ENCODE results near the gene ITGAE.

The ITGAE gene

DNA sequence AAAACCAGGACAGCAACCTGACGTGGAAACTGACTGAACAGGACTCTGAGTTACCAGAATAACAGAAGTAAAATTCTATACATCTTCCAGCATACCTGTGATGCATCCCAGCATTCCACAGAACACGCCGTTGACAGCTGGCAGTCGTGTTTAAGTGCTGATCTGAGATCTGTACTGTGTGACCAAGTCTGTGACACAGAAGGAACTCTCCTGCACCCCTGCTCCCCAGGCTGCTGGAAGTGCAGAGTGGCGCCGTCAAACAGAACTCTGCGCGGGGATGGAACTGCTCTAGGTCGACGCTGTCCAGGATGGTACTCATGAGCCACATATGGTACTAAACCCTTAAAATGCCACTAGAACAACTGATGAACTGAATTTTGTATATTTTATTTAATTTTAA is 804 bp upstream of the ITGAE start:
- no peak for DNase-seq (ENCODE audit: low read depth)
- no peak overlapping the region for H3K4me3 ChIP-seq (replicated peaks; ENCODE audit: low read depth, low read length)
- TF ChIP-seq, protein P1, sequence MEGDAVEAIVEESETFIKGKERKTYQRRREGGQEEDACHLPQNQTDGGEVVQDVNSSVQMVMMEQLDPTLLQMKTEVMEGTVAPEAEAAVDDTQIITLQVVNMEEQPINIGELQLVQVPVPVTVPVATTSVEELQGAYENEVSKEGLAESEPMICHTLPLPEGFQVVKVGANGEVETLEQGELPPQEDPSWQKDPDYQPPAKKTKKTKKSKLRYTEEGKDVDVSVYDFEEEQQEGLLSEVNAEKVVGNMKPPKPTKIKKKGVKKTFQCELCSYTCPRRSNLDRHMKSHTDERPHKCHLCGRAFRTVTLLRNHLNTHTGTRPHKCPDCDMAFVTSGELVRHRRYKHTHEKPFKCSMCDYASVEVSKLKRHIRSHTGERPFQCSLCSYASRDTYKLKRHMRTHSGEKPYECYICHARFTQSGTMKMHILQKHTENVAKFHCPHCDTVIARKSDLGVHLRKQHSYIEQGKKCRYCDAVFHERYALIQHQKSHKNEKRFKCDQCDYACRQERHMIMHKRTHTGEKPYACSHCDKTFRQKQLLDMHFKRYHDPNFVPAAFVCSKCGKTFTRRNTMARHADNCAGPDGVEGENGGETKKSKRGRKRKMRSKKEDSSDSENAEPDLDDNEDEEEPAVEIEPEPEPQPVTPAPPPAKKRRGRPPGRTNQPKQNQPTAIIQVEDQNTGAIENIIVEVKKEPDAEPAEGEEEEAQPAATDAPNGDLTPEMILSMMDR (IDR thresholded peaks at IDR 0.05; ENCODE audit: low read length, missing control alignments) = no peak

DNA sequence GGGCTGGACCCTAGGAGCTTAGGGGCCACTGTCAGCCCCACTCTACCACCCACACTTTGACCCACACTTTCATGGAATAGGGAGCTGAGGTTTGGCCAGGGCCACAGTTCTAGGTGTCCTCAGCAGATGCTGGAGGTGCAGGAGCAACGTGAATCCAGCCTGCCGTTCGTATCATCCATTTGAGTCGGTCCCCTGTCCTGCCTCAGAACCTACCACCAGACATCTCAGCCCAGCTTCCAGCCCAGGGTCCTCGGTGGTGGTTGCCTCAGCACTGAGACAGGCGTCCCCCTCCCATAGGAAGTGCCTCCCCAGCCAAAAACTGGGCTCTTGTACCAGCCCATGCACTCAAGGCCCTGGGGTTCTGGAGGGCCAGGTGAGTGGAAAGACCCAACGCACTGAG is 359 bp upstream of the ITGAE start:
- TF ChIP-seq, protein P1 (IDR thresholded peaks at IDR 0.05; ENCODE audit: low read length, missing control alignments) = no peak
- H3K4me3 ChIP-seq (replicated peaks; ENCODE audit: low read depth, low read length) = no peak overlapping the region
- DNase-seq (ENCODE audit: low read depth) = no peak

DNA sequence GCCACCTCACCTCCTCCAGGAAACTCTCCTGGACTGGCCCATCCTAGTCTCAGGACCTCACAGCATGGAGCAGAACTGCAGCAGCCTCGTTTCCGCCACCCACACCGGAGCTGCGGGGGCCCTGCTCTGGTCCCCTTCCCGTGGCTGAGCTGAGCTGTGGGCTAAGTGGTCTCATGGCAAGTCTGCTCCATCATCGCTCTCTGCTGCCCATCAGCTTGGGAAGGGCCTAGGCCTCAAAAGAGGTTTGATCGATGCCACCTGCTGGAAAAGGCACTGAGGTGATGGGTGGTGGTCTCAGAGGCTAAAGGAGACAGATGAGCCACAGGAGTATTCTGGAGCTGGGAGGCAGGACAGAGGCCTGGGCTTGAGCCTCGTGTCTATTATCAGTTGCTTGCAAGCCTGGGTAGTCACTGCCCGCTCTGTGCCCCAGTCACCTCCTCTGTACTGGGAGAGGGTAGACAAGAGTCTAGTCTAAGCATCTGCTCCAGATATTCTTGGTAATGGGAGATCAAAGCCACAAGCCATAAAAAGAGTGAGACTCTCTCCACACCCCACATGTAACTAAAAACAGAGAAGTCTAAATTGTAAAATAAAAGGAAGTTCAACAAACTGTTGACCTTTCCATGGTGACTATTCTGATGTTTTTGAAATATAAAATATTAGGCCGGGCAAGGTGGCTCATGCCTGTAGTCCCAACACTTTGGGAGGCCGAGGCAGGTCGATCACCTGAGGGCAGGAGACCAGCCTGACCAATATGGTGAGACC is 1.6 kb downstream of the ITGAE start:
- no peak for DNase-seq (ENCODE audit: low read depth)
- H3K4me3 ChIP-seq (replicated peaks; ENCODE audit: low read depth, low read length) = no peak overlapping the region
- TF ChIP-seq, protein P1 (IDR thresholded peaks at IDR 0.05; ENCODE audit: low read length, missing control alignments) = no peak

DNA sequence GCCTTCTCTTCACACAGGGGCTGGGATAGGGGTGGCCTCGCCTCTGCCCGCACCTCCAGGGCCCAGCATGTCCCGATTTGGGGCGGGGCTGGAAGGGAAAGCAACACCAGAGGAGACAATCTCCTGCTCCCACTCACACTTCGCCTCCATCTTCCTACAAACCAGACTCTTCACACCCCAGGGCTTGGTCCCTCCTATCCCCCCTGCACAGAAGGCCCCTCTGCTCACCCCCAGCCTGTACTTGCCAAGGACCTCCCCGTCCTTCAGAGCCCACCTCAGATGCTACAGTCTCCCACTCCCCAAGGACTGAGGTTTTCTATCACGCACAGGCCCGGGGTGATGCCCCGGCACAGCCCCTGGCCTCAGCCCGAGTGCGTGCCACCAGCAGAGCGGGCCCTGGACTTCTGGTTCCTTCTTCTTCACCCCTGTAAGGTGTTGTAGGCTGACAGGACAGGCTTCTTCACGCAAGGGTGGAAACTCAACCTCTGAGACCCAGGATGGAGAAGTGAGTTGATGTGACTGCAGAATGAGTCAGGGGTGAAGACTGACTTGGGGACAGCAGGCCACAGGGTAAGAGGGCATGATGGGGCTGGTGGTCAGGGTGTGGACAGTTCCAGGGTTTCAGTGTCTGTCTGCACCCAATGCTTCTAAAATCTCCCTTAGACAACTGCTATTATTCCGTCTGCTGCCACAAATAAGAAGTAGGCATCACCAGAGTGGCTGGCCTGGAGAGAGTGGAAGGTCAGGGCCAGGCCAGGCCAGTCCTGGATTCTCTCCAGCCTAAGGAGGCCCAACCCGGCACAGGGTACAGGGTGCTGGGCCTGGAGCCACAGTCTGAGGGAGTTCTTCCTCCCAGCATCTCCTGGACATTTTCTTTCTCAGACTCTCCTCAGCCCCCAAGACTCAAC is 2.5 kb downstream of the ITGAE start:
- no peak overlapping the region for H3K4me3 ChIP-seq (replicated peaks; ENCODE audit: low read depth, low read length)
- TF ChIP-seq, protein P1 (IDR thresholded peaks at IDR 0.05; ENCODE audit: low read length, missing control alignments) = no peak
- no peak for DNase-seq (ENCODE audit: low read depth)

- DNase-seq (ENCODE audit: low read depth) = no peak
- H3K4me3 ChIP-seq (replicated peaks; ENCODE audit: low read depth, low read length) = no peak overlapping the region
- TF ChIP-seq, protein P1 (IDR thresholded peaks at IDR 0.05; ENCODE audit: low read length, missing control alignments) = no peak
These were observed 4.2 kb downstream of the ITGAE start for GRCh38 chr17:3796822-3797170.

- no peak overlapping the region for H3K4me3 ChIP-seq (replicated peaks; ENCODE audit: low read depth, low read length)
- TF ChIP-seq, protein P1 (IDR thresholded peaks at IDR 0.05; ENCODE audit: low read length, missing control alignments) = no peak
- no peak for DNase-seq (ENCODE audit: low read depth)
These were observed 4.7 kb downstream of the ITGAE start for GRCh38 chr17:3796110-3796821.
